SH-SY5Y (cell line): ENCODE measurements around the gene GTF2A1L.

Source experiments
- GATA2 ChIP-seq: IDR thresholded peaks from 2 replicates; pipeline ENCODE4 v1.6.1; 2011; ENCODE audit warnings: mild to moderate bottlenecking, low read depth, low read length
- GATA3 ChIP-seq: IDR thresholded peaks from 2 replicates; pipeline ENCODE4 v1.6.1; 2011; ENCODE audit warnings: low read depth, mild to moderate bottlenecking, low read length, moderate library complexity

- TF ChIP-seq GATA2 (no peak), GATA3 (no peak)
Measured at GRCh38 chr2:48572816-48573215, 44.8 kb upstream of the GTF2A1L start.
